Memory B cell (primary cell): Measurements from ENCODE around the gene RAB3A.

ENCODE experiments used
- ATAC-seq: fragments of 150-1000 bp; cut with Tn5 transposase; 2 replicates; pipeline ENCODE4 v1.10.0; 2021; ENCODE audit warnings: low read depth, mild to moderate bottlenecking, moderate library complexity
- DNase-seq, 2 donors: peaks; one replicate each; pipeline ENCODE4 v3.0.0; 2022; ENCODE audit warnings: low spot score in 2 of 2
- H3K27ac Mint-ChIP-seq: one replicate; pipeline ENCODE4 v1.8.0; 2022; ENCODE audit warnings: mild to moderate bottlenecking, moderate library complexity, mixed read lengths
- H3K27me3 Mint-ChIP-seq: one replicate; pipeline ENCODE4 v1.8.0; 2022; ENCODE audit warnings: mixed read lengths
- H3K36me3 Mint-ChIP-seq: one replicate; pipeline ENCODE4 v1.8.0; 2022; ENCODE audit warnings: mild to moderate bottlenecking, mixed read lengths
- H3K4me1 Mint-ChIP-seq: one replicate; pipeline ENCODE4 v1.8.0; 2022; ENCODE audit warnings: mixed read lengths
- H3K4me3 Mint-ChIP-seq: one replicate; pipeline ENCODE4 v1.8.0; 2022; ENCODE audit warnings: mild to moderate bottlenecking, moderate library complexity, mixed read lengths
- H3K9me3 Mint-ChIP-seq: one replicate; pipeline ENCODE4 v1.8.0; 2022; ENCODE audit warnings: mixed read lengths

The RAB3A gene

GRCh38 chr19:18203863-18204393 lies at the start of gene RAB3A:
Gene RAB3A (minus strand): TSS chr19:18204042. CDS start chr19:18202740, 1,302 bp downstream.
- peak; percentile 96 to 97 for DNase-seq
- peak within 1 kb of the TSS; percentile 94 for H3K27ac Mint-ChIP-seq
- H3K4me3 Mint-ChIP-seq: peak within 1 kb of the TSS; percentile 93
- ATAC-seq: peak; percentile 81
- no peaks in the 10 kb centered on the region for H3K27me3 Mint-ChIP-seq
- H3K36me3 Mint-ChIP-seq: peaks cover 4% of the 10 kb centered on the region
- H3K4me1 Mint-ChIP-seq: peaks cover 16% of the 10 kb centered on the region
- H3K9me3 Mint-ChIP-seq: no peaks in the 10 kb centered on the region

- Mint-ChIP-seq H3K4me1 (peaks cover 23% of the 10 kb centered on the region), H3K4me3 (no peak overlapping the region), H3K9me3 (peaks cover 1% of the 10 kb centered on the region), H3K27me3 (peaks cover 7% of the 10 kb centered on the region), H3K36me3 (peaks cover under 1% of the 10 kb centered on the region), H3K27ac (no peak overlapping the region)
- DNase-seq (no peak), ATAC-seq (no peak)
Observed at GRCh38 chr19:18253130-18253529, 49.3 kb upstream of the RAB3A start.

GRCh38 chr19:18252370-18252717 lies 48.5 kb upstream of the RAB3A start:
- no peaks in the 10 kb centered on the region for H3K36me3 Mint-ChIP-seq
- peaks cover 23% of the 10 kb centered on the region for H3K4me1 Mint-ChIP-seq
- DNase-seq (no peak), ATAC-seq (no peak)
- H3K27me3 Mint-ChIP-seq: peaks cover 9% of the 10 kb centered on the region
- peaks cover 1% of the 10 kb centered on the region for H3K9me3 Mint-ChIP-seq
- no peak overlapping the region for H3K4me3 Mint-ChIP-seq
- H3K27ac Mint-ChIP-seq: no peak overlapping the region

GRCh38 chr19:18251587-18252369 lies 47.9 kb upstream of the RAB3A start:
- Mint-ChIP-seq H3K4me1 (peaks cover 23% of the 10 kb centered on the region), H3K9me3 (peaks cover 1% of the 10 kb centered on the region), H3K4me3 (no peak overlapping the region), H3K27me3 (peaks cover 9% of the 10 kb centered on the region), H3K36me3 (no peaks in the 10 kb centered on the region), H3K27ac (no peak overlapping the region)
- peak; percentile 84 to 89 for DNase-seq
- peak; percentile 33 for ATAC-seq

GRCh38 chr19:18249834-18250233 lies 46.0 kb upstream of the RAB3A start:
- H3K27me3 Mint-ChIP-seq: peaks cover 9% of the 10 kb centered on the region
- no peaks in the 10 kb centered on the region for H3K36me3 Mint-ChIP-seq
- peaks cover 20% of the 10 kb centered on the region for H3K4me1 Mint-ChIP-seq
- no peak overlapping the region for H3K4me3 Mint-ChIP-seq
- no peak overlapping the region for H3K27ac Mint-ChIP-seq
- H3K9me3 Mint-ChIP-seq: no peaks in the 10 kb centered on the region
- ATAC-seq (no peak), DNase-seq (no peak)

GRCh38 chr19:18245297-18245696 lies 41.5 kb upstream of the RAB3A start:
- H3K27ac Mint-ChIP-seq: no peak overlapping the region
- peaks cover 14% of the 10 kb centered on the region for H3K27me3 Mint-ChIP-seq
- no peak for DNase-seq
- H3K36me3 Mint-ChIP-seq: no peaks in the 10 kb centered on the region
- ATAC-seq: no peak
- H3K4me1 Mint-ChIP-seq: no peaks in the 10 kb centered on the region
- H3K9me3 Mint-ChIP-seq: no peaks in the 10 kb centered on the region
- H3K4me3 Mint-ChIP-seq: no peak overlapping the region

GRCh38 chr19:18239303-18239702 lies 35.5 kb upstream of the RAB3A start:
- Mint-ChIP-seq H3K4me3 (no peak overlapping the region), H3K4me1 (no peaks in the 10 kb centered on the region), H3K27ac (no peak overlapping the region), H3K9me3 (no peaks in the 10 kb centered on the region), H3K36me3 (peaks cover 2% of the 10 kb centered on the region), H3K27me3 (peaks cover 27% of the 10 kb centered on the region)
- DNase-seq (no peak), ATAC-seq (no peak)

- Mint-ChIP-seq H3K9me3 (no peaks in the 10 kb centered on the region), H3K4me3 (no peak overlapping the region), H3K27me3 (peaks cover 36% of the 10 kb centered on the region), H3K4me1 (peaks cover 12% of the 10 kb centered on the region), H3K27ac (no peak overlapping the region), H3K36me3 (peaks cover 2% of the 10 kb centered on the region)
- no peak for DNase-seq
- no peak for ATAC-seq
Observed at GRCh38 chr19:18234194-18234593, 30.4 kb upstream of the RAB3A start.

- H3K27me3 Mint-ChIP-seq: peaks cover 36% of the 10 kb centered on the region
- peaks cover 12% of the 10 kb centered on the region for H3K4me1 Mint-ChIP-seq
- ATAC-seq (peak; percentile 62), DNase-seq (peak; percentile 47 to 59)
- peaks cover 2% of the 10 kb centered on the region for H3K36me3 Mint-ChIP-seq
- H3K9me3 Mint-ChIP-seq: no peaks in the 10 kb centered on the region
- no peak overlapping the region for H3K27ac Mint-ChIP-seq
- no peak overlapping the region for H3K4me3 Mint-ChIP-seq
Observed at GRCh38 chr19:18233224-18233825, 29.5 kb upstream of the RAB3A start.

- Mint-ChIP-seq H3K4me3 (no peak overlapping the region), H3K36me3 (peaks cover 2% of the 10 kb centered on the region), H3K27me3 (peaks cover 39% of the 10 kb centered on the region), H3K4me1 (peaks cover 15% of the 10 kb centered on the region), H3K9me3 (no peaks in the 10 kb centered on the region), H3K27ac (no peak overlapping the region)
- ATAC-seq: no peak
- no peak for DNase-seq
Observed at GRCh38 chr19:18232540-18233223, 28.8 kb upstream of the RAB3A start.

GRCh38 chr19:18231775-18232174 lies 27.9 kb upstream of the RAB3A start:
- no peak for DNase-seq
- Mint-ChIP-seq H3K27me3 (peaks cover 46% of the 10 kb centered on the region), H3K27ac (no peak overlapping the region), H3K36me3 (peaks cover 2% of the 10 kb centered on the region), H3K4me1 (peaks cover 17% of the 10 kb centered on the region), H3K4me3 (no peak overlapping the region), H3K9me3 (no peaks in the 10 kb centered on the region)
- no peak for ATAC-seq

GRCh38 chr19:18230941-18231734 lies 27.3 kb upstream of the RAB3A start:
- Mint-ChIP-seq H3K27me3 (peaks cover 45% of the 10 kb centered on the region), H3K4me3 (no peak overlapping the region), H3K4me1 (peaks cover 17% of the 10 kb centered on the region), H3K27ac (no peak overlapping the region), H3K9me3 (no peaks in the 10 kb centered on the region), H3K36me3 (peaks cover 2% of the 10 kb centered on the region)
- no peak for DNase-seq
- ATAC-seq: no peak

GRCh38 chr19:18229915-18230314 lies 26.1 kb upstream of the RAB3A start:
- no peak for ATAC-seq
- H3K36me3 Mint-ChIP-seq: no peaks in the 10 kb centered on the region
- H3K27me3 Mint-ChIP-seq: peaks cover 39% of the 10 kb centered on the region
- DNase-seq: no peak
- no peak overlapping the region for H3K4me3 Mint-ChIP-seq
- H3K9me3 Mint-ChIP-seq: no peaks in the 10 kb centered on the region
- peaks cover 25% of the 10 kb centered on the region for H3K4me1 Mint-ChIP-seq
- no peak overlapping the region for H3K27ac Mint-ChIP-seq
